HEK293T (cell line): ENCODE data around the gene CD38.
"Not testable (repeated sequence)": the region's sequence is repeated elsewhere in the genome, so short reads cannot be mapped to it uniquely, and the experiment has no call there.

Experiments
- CTCF ChIA-PET: fragments of 350-600 bp; formaldehyde crosslinking; extraction: SDS; loops from one replicate; lab custom pipeline; 2021; ENCODE audit warnings: antibody characterized with exemption, inconsistent platforms; lab: Yijun Ruan, JAX
- POLR2A ChIA-PET: fragments of 350-600 bp; formaldehyde crosslinking; extraction: SDS; loops from one replicate; lab custom pipeline; 2020; ENCODE audit warnings: antibody characterized with exemption, inconsistent platforms; lab: Yijun Ruan, JAX
- DNase-seq: peaks from one replicate; pipeline ENCODE4 v3.0.0; 2012; ENCODE audit warnings: mixed read lengths; ENCODE audit errors: extremely low spot score
- ARNT ChIP-seq: fragments of 450-650 bp; IDR thresholded peaks from 2 replicates; pipeline ENCODE4 v1.6.1; 2017; ENCODE audit warnings: mild to moderate bottlenecking
- BHLHE40 ChIP-seq: fragments of 450-650 bp; IDR thresholded peaks from 2 replicates; pipeline ENCODE4 v1.6.1; 2016; ENCODE audit warnings: mild to moderate bottlenecking, moderate library complexity, borderline replicate concordance
- CTBP1 ChIP-seq: fragments of 450-650 bp; IDR thresholded peaks from 2 replicates; pipeline ENCODE4 v1.6.1; 2016; ENCODE audit warnings: borderline replicate concordance
- ELF4 ChIP-seq: fragments of 450-650 bp; IDR thresholded peaks from 2 replicates; pipeline ENCODE4 v1.6.1; 2017; ENCODE audit warnings: antibody characterized with exemption
- FOXA1 ChIP-seq: fragments of 450-650 bp; IDR thresholded peaks from 2 replicates; pipeline ENCODE4 v1.6.1; 2016; ENCODE audit warnings: mild to moderate bottlenecking
- FOXK2 ChIP-seq: fragments of 450-650 bp; IDR thresholded peaks from 2 replicates; pipeline ENCODE4 v1.6.1; 2016; ENCODE audit warnings: mild to moderate bottlenecking
- FOXM1 ChIP-seq: fragments of 450-650 bp; IDR thresholded peaks from 2 replicates; pipeline ENCODE4 v1.6.1; 2017; ENCODE audit warnings: mild to moderate bottlenecking, borderline replicate concordance
- HDGF ChIP-seq: fragments of 450-650 bp; IDR thresholded peaks from 2 replicates; pipeline ENCODE4 v1.6.1; 2017; ENCODE audit warnings: antibody characterized with exemption, borderline replicate concordance
- L3MBTL2 ChIP-seq: fragments of 450-650 bp; conservative IDR thresholded peaks from 2 replicates; pipeline ENCODE4 v1.6.1; 2016; ENCODE audit warnings: mild to moderate bottlenecking
- LEF1 ChIP-seq: fragments of 450-650 bp; IDR thresholded peaks from 2 replicates; pipeline ENCODE4 v1.6.1; 2017; ENCODE audit warnings: mild to moderate bottlenecking, borderline replicate concordance
- NFRKB ChIP-seq: fragments of 450-650 bp; IDR thresholded peaks from 2 replicates; pipeline ENCODE4 v1.6.1; 2016; ENCODE audit warnings: mild to moderate bottlenecking, moderate library complexity
- SP1 ChIP-seq: fragments of 450-650 bp; IDR thresholded peaks from 2 replicates; pipeline ENCODE4 v1.6.1; 2017
- SUZ12 ChIP-seq: fragments of 450-650 bp; IDR thresholded peaks from 2 replicates; pipeline ENCODE4 v1.6.1; 2016; ENCODE audit warnings: mild to moderate bottlenecking
- TARDBP ChIP-seq: fragments of 450-650 bp; IDR thresholded peaks from 2 replicates; pipeline ENCODE4 v1.6.1; 2016
- ZNF384 ChIP-seq: fragments of 450-650 bp; IDR thresholded peaks from 2 replicates; pipeline ENCODE4 v1.6.1; 2016
- TF ChIP-seq, protein P1 (sequence below): fragments of 450-650 bp; IDR thresholded peaks from 2 replicates; pipeline ENCODE4 v1.6.1; 2016

The CD38 gene

DNA sequence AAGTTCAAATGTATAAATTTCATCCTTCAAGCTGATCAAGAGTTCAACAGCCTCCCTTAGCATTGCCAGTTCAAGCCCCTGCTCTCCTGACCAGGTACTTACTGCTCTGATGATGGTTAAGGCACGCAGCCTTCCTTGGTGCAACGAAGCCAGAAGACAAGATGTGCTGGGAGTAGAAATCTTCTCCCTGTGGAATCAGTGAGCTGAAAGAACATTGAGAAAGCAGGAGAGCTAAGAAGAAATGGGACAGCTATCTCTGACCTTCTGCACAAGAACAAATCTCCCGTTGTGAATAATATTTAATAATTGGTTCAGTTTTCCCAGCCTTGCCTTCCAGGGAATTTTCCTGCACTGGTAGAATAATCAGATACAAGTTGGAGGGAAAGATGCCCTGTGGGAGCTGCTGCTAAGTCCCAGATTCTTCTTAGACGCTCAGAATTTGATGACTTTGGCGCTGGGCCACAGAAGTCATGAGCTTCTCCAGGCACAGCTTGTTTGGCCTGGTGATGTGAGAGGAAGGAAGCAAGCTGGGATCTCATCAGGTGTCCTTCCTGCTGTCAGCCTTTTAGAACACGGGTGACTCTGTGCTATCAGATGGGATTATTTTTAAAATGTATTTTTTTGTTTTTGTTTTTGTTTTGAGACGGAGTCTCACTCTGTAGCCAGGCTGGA, 77.8 kb downstream of the CD38 start:
- TF ChIP-seq FOXA1: no peak
- DNase-seq: no peak
- ChIA-PET POLR2A (no interaction called here), CTCF (interaction anchor here (1.3 kb wide), 1 partner anchor 26 kb away, joined by 3 read pairs; no protein-coding TSS in a partner anchor)

DNA sequence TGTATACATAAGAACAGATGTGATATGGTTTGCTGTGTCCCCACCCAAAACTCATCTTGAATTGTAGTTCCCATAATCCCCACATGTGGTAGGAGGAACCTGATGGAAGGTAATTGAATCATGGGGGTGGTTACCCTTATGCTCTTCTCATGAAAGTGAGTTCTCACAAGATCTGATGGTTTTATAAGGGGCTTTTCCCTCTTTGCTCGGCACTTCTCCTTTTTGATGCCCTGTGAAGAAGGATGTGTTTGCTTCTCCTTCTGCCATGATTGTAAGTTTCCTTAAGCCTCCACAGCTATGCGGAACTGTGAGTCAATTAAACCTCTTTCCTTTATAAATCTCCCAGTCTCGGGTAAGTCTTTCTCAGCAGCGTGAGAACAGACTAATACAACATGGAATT, 83.1 kb downstream of the CD38 start:
- DNase-seq, POLR2A ChIA-PET: not testable (repeated sequence)
- CTCF ChIA-PET: interaction anchor here (0.5 kb wide), 1 partner anchor 69 kb away, joined by 3 read pairs; no protein-coding TSS in a partner anchor

DNA sequence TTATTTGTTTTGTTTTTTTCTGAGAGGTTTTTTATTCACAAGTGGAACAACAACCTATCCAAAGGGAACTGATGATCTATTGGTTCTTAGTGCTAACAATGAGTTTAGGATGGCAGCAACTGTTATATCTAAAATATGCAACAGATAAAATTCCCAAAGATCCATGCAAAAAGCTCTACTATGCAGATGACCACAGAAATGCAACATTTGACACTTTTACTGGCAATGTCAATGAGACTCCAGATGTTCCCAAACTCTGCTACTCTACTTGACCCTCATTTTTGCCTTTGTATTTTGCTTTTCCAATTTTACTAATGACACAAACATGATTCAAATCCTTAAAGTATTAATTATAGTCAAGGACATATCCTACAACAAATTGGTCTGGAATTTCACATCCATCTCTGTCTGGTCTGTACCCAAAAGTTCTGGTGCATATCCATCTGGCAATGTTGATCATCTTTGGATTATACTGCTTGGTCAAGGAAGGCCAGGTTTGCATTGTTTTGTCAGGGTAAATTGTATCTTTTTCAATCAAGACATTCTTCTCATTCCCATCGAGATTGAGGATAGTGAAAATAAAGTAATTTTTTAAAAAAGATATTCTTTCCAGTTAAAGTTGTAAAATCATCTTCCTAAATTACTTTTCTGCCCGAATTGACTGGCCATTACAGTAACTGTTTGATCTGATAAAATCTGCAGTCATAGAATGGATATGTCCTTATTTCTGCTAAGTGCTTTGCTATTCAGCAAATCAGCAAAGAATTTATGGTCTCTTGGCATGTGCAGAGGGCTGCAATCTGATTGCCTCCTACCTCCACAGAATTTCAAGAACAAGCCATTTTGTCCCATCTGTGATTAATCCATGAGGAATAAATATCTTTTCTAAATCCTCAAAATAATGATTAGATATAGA, 86.8 kb downstream of the CD38 start:
- ChIA-PET POLR2A (no interaction called here), CTCF (interaction anchor here (0.7 kb wide), 1 partner anchor 30 kb away, joined by 5 read pairs; no protein-coding TSS in a partner anchor)
- DNase-seq: no peak
- no peak for TF ChIP-seq ARNT
- no peak for TF ChIP-seq CTBP1
- TF ChIP-seq ELF4: no peak
- TF ChIP-seq BHLHE40: no peak
- no peak for TF ChIP-seq NFRKB
- no peak for TF ChIP-seq SP1

DNA sequence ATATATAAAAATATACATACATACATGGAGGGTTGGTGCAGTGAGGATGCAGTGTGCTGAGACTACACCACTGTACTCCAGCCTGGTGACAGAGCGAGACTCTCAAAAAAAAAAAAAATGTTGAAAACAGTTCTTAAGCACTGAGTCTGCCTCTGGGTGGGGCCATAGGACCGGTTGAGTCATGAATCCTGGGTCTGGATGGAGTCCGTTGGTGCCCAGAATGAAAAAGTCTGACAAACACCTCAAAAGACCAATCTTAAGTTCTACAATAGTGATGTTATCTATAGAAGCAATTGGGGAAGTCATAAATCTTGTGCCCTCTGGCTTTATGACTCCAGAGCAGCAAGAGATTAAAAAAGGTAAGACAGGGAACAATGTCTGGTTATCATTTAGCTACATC, 90.0 kb downstream of the CD38 start:
- no peak for DNase-seq
- ChIA-PET CTCF (no interaction called here), POLR2A (no interaction called here)
- no peak for TF ChIP-seq FOXA1

DNA sequence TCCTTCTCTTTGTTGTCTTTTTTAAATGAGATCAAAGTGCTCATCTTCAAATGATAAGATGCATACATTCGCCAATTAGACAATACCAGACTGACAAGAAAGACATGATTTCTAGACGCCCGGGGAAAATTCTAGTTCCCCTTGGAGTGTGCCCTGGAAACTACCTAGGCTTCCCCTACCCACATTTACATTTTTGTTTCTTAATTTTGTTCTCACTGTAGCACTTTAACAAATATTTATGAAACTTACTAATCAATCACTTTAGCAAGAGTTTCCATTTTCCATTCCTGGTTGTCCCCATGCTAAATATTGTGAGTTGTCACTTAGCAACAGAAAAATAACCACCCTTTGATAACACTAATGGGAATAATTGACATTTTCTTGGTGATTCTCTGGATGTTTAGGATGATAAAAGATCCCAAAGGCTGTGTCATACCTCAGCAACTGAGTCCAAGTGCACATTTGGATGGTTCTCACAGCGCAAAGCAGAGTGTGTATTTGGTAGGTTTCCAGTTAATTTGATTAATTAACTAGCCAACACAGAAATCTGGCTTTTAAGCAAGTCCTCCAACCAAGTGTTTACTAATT, 90.8 kb downstream of the CD38 start:
- POLR2A ChIA-PET: no interaction called here
- TF ChIP-seq CTBP1 (no peak), BHLHE40 (no peak), ELF4 (no peak), HDGF (no peak), ZNF384 (no peak), SP1 (no peak), NFRKB (no peak), FOXM1 (no peak), FOXA1 (no peak)
- TF ChIP-seq, protein P1, sequence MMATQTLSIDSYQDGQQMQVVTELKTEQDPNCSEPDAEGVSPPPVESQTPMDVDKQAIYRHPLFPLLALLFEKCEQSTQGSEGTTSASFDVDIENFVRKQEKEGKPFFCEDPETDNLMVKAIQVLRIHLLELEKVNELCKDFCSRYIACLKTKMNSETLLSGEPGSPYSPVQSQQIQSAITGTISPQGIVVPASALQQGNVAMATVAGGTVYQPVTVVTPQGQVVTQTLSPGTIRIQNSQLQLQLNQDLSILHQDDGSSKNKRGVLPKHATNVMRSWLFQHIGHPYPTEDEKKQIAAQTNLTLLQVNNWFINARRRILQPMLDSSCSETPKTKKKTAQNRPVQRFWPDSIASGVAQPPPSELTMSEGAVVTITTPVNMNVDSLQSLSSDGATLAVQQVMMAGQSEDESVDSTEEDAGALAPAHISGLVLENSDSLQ: no peak
- DNase-seq: no peak
- CTCF ChIA-PET: no interaction called here

DNA sequence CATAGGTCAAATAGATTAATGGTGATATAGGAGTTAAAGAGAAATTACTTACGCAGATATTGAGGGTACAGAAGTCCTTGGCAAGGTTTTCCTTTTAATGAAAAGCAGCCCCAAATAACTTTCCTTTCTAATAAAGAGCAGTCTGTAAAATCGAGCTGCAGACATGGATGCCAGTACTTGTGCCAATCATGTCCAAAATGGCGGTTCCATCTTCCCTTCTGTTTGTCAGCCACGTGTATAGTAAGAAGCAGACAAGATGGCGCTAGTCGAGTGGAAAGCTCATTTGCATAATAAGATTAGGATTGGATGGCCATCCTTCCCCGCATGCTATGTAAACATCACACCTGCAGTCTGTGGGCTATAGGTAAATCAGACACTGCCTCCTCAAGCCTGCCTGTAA, 92.0 kb downstream of the CD38 start:
- CTCF ChIA-PET: interaction anchor here (1.3 kb wide), 1 partner anchor 12 kb away, joined by 3 read pairs; no protein-coding TSS in a partner anchor
- POLR2A ChIA-PET: no interaction called here
- DNase-seq: no peak
- no peak for TF ChIP-seq TARDBP
- TF ChIP-seq NFRKB: no peak
- TF ChIP-seq SUZ12: no peak
- TF ChIP-seq L3MBTL2: no peak
- no peak for TF ChIP-seq ELF4
- TF ChIP-seq BHLHE40: no peak
- no peak for TF ChIP-seq LEF1
- no peak for TF ChIP-seq FOXK2

DNA sequence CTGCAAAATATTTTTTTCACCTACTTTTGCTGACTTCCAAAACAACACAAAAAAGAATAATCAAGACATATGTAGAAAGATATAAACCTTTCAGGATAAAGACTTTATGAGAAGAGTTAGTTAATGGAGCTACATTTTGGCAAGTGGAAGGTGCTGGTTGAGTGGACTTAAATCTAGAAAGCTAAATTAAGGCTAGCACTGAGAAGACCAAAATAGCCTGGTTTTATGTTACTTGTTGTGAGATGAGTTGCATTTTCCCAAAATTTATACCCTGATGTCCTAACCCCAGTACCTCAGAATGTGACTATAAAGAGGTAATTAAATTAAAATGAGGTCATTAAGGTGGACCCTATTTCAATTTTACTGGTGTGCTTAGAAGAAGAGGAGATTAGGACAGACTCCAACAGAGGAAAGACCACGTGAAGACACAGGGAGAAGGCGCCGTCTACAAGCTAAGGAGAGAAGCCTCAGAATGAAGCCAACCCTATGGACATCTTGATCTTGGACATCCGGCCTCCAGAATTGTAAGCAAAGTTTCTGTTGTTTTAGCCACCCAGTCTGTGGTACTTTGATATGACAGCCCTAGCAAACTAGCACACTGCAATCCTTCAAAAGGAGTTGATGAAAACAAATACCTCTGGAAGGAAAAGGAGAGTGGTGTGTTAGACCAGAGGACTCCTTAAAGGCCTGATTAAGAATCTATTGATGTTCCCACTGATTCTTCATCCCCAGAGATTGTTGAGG, 93.0 kb downstream of the CD38 start:
- ChIA-PET POLR2A (no interaction called here), CTCF (interaction anchor here (1.3 kb wide), 1 partner anchor 11 kb away, joined by 3 read pairs; no protein-coding TSS in a partner anchor)
- DNase-seq: no peak
- TF ChIP-seq FOXM1: no peak
- TF ChIP-seq ZNF384: no peak
- no peak for TF ChIP-seq NFRKB
- no peak for TF ChIP-seq SUZ12
- no peak for TF ChIP-seq ARNT
- no peak for TF ChIP-seq HDGF
- no peak for TF ChIP-seq TARDBP
- no peak for TF ChIP-seq SP1
- TF ChIP-seq FOXA1: no peak
- TF ChIP-seq ELF4: no peak
- TF ChIP-seq CTBP1: no peak
- no peak for TF ChIP-seq LEF1
- TF ChIP-seq L3MBTL2: no peak
- no peak for TF ChIP-seq BHLHE40
- TF ChIP-seq FOXK2: no peak
- TF ChIP-seq, protein P1: no peak
